OCI-LY7 (cell line): Measurements from ENCODE around the gene SLC4A1AP. TPM values are rescaled to one million over a fixed set of nuclear protein-coding genes. Genes with fewer than 3 reads are reported as not detected.

Source experiments
- BruUV-seq: library from RNA; stranded (reverse); fragments of 400-500 nt; replicated peaks from 2 replicates; lab custom pipeline; 2021; lab: Mats Ljungman, UMichigan
- CTCF ChIA-PET: fragments of 300-600 bp; sonication (Branson Sonifier 250); formaldehyde crosslinking; loops from one replicate; lab custom pipeline; 2022; ENCODE audit warnings: antibody characterized with exemption; ENCODE audit not compliant: unreplicated experiment; lab: Charles Lee
- POLR2A ChIA-PET: fragments of 300-600 bp; sonication (Branson Sonifier 250); formaldehyde crosslinking; loops from one replicate; lab custom pipeline; 2022; ENCODE audit warnings: antibody characterized with exemption; lab: Charles Lee
- DNase-seq: peaks from one replicate; pipeline ENCODE4 v3.0.0-alpha.2; 2015; ENCODE audit warnings: low spot score
- H2AFZ ChIP-seq: fragments of 200-600 bp; sonication (generic), shearing (Covaris generic); 2 replicates; pipeline ENCODE4 v1.6.1; 2014; ENCODE audit warnings: mild to moderate bottlenecking, antibody characterized with exemption, low read length, moderate library complexity
- H3K27ac ChIP-seq: fragments of 200-600 bp; sonication (generic); 2 replicates; pipeline ENCODE4 v1.5.1; 2014; ENCODE audit warnings: mixed run types, low read depth, mild to moderate bottlenecking, moderate library complexity, low read length, inconsistent platforms; ENCODE audit not compliant: poor library complexity, severe bottlenecking
- H3K36me3 ChIP-seq: fragments of 200-600 bp; sonication (generic); 2 replicates; pipeline ENCODE4 v1.6.1; 2014; ENCODE audit warnings: mild to moderate bottlenecking, antibody characterized with exemption, low read length, moderate library complexity, mixed read lengths; ENCODE audit not compliant: insufficient read depth
- H3K4me1 ChIP-seq: fragments of 200-600 bp; sonication (generic); 2 replicates; pipeline ENCODE4 v1.5.1; 2014; ENCODE audit warnings: mild to moderate bottlenecking, low read length; ENCODE audit not compliant: insufficient read depth, poor library complexity, severe bottlenecking
- H3K4me2 ChIP-seq: fragments of 200-600 bp; sonication (generic); 2 replicates; pipeline ENCODE4 v1.6.1; 2014; ENCODE audit warnings: mild to moderate bottlenecking, low read length
- H3K4me3 ChIP-seq: fragments of 200-600 bp; sonication (generic); 2 replicates; pipeline ENCODE4 v1.5.1; 2014; ENCODE audit warnings: mild to moderate bottlenecking, low read depth, low read length; ENCODE audit not compliant: poor library complexity, severe bottlenecking
- H3K79me2 ChIP-seq: fragments of 200-600 bp; sonication (generic); 2 replicates; pipeline ENCODE4 v1.6.1; 2016; ENCODE audit warnings: low read depth, mild to moderate bottlenecking, low read length, moderate library complexity, mixed read lengths; ENCODE audit not compliant: insufficient read depth
- H3K9me2 ChIP-seq: fragments of 200-600 bp; sonication (generic); 2 replicates; pipeline ENCODE4 v1.6.1; 2016; ENCODE audit warnings: mild to moderate bottlenecking, low read length, mixed read lengths; ENCODE audit not compliant: insufficient read depth
- H3K9me3 ChIP-seq: fragments of 200-600 bp; sonication (generic); 2 replicates; pipeline ENCODE4 v1.6.1; 2014; ENCODE audit warnings: mild to moderate bottlenecking, mixed run types, low read length, mixed read lengths
- H4K20me1 ChIP-seq: fragments of 200-600 bp; sonication (generic); 2 replicates; pipeline ENCODE4 v1.6.1; 2014; ENCODE audit warnings: mild to moderate bottlenecking, antibody characterized with exemption, low read length, moderate library complexity, mixed read lengths; ENCODE audit not compliant: insufficient read depth
- CTCF ChIP-seq: fragments of 200-600 bp; sonication (generic); conservative IDR thresholded peaks from 2 replicates; pipeline ENCODE4 v1.5.1; 2014; ENCODE audit warnings: mild to moderate bottlenecking, antibody characterized with exemption, low read length, moderate library complexity, mixed read lengths
- EZH2phosphoT487 ChIP-seq: fragments of 200-600 bp; sonication (generic); IDR thresholded peaks from 2 replicates; pipeline ENCODE4 v1.6.1; 2018; ENCODE audit warnings: low read depth, borderline replicate concordance, mild to moderate bottlenecking, mixed run types, antibody characterized with exemption, low read length, moderate library complexity, mixed read lengths
- intact Hi-C: fragments of 100-400 bp; cut with micrococcal nuclease; formaldehyde crosslinking; loops from one replicate; pipeline ENCODE4 v1.10.0; 2022; ENCODE audit not compliant: unreplicated experiment
- total RNA-seq, 2 experiments: library from RNA; depleted of rRNA in 1 of 2; stranded (reverse); fragments of >200 nt in 1 of 2; shearing (Covaris generic) in 1 of 2; gene quantifications; 2 replicates each; pipeline ENCODE4 v1.2.3, GENCODE V29; 2014 to 2022

Gene SLC4A1AP
- total RNA-seq, 2 experiments from 2014 or later, result 26.2 to 27.9 TPM

DNA sequence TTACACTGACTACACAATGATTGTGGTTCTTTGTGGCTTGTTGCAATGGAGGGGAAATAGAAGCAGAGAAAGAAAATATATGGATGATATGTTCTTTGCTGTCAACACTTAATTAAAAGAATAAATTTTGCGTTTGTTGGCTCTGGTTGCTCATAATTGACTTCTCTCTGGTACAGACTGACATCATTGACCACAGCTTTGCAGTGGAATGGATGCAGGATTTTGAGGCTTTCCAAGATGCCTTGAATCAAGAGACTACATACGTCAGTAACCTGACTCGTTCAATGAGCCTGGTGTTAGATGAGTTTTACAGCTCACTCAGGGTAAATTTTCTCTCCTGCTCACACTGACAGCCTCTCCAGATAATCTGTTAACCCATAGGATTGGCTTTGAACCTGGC is 25.0 kb upstream of the SLC4A1AP start:
- no TSS peak for BruUV-seq
- intact Hi-C loops, result no loop called here
- peaks cover 82% of the 10 kb centered on the region for H3K36me3 ChIP-seq
- CTCF ChIA-PET, result no interaction called here
- no peaks in the 10 kb centered on the region for H3K9me3 ChIP-seq
- H3K27ac ChIP-seq, result no peak overlapping the region
- no peak for DNase-seq
- no peak for TF ChIP-seq CTCF
- no peak for TF ChIP-seq EZH2phosphoT487
- H3K79me2 ChIP-seq, result no peaks in the 10 kb centered on the region
- H3K4me2 ChIP-seq, result no peak overlapping the region
- no peak overlapping the region for H2AFZ ChIP-seq
- POLR2A ChIA-PET, result interaction anchor here (0.6 to 1.0 kb wide), 2 partner anchors 10 to 48 kb away, joined by 3 to 4 read pairs; no protein-coding TSS in a partner anchor
- H3K9me2 ChIP-seq, result no peaks in the 10 kb centered on the region
- no peak overlapping the region for H3K4me3 ChIP-seq
- H4K20me1 ChIP-seq, result no peaks in the 10 kb centered on the region
- no peaks in the 10 kb centered on the region for H3K4me1 ChIP-seq

- H3K4me3 ChIP-seq, result no peak overlapping the region
- POLR2A ChIA-PET, result interaction anchor here (0.7 to 1.4 kb wide), 3 partner anchors 8 to 33 kb away, joined by 3 to 5 read pairs (median 4); no protein-coding TSS in a partner anchor
- H3K9me2 ChIP-seq, result no peaks in the 10 kb centered on the region
- peaks cover 80% of the 10 kb centered on the region for H3K36me3 ChIP-seq
- no peaks in the 10 kb centered on the region for H3K4me1 ChIP-seq
- no peak overlapping the region for H3K4me2 ChIP-seq
- CTCF ChIA-PET, result no interaction called here
- intact Hi-C loops, result no loop called here
- H2AFZ ChIP-seq, result no peak overlapping the region
- H4K20me1 ChIP-seq, result no peaks in the 10 kb centered on the region
- H3K79me2 ChIP-seq, result no peaks in the 10 kb centered on the region
- BruUV-seq, result no TSS peak
- TF ChIP-seq EZH2phosphoT487 (no peak), CTCF (no peak)
- H3K27ac ChIP-seq, result no peak overlapping the region
- no peak for DNase-seq
- H3K9me3 ChIP-seq, result no peaks in the 10 kb centered on the region
Measured at GRCh38 chr2:27640722-27641245, 22.9 kb upstream of the SLC4A1AP start.

DNA sequence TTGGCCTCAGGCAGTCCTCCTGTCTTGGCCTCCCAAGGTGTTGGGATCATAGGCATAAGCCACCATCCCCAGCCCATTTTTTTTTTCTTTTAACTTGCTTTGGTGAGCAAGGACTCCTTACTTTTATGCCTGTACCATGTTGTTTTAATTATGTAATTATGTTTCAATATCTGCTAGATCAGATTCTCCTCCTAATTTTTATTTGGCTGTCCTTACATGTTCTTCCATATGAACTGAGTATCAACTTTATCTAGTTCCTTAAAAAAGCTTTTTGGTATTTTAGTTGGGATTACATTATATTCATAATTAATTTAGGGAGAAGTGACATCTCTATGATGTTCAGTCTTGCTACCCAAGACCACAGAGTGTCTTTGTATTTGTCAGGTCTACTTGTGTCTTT is 18.5 kb upstream of the SLC4A1AP start:
- CTCF ChIA-PET, result no interaction called here
- H3K36me3 ChIP-seq, result peaks cover 84% of the 10 kb centered on the region

More for the DNA sequence above, 18.5 kb upstream of the SLC4A1AP start:
- no peak overlapping the region for H3K4me2 ChIP-seq
- H2AFZ ChIP-seq, result no peak overlapping the region
- no peaks in the 10 kb centered on the region for H3K9me2 ChIP-seq
- no peak overlapping the region for H3K4me3 ChIP-seq
- H3K4me1 ChIP-seq, result no peaks in the 10 kb centered on the region
- H4K20me1 ChIP-seq, result no peaks in the 10 kb centered on the region
- no peak for DNase-seq
- H3K27ac ChIP-seq, result no peak overlapping the region
- no peaks in the 10 kb centered on the region for H3K9me3 ChIP-seq
- TF ChIP-seq EZH2phosphoT487 (no peak), CTCF (no peak)
- intact Hi-C loops, result no loop called here
- POLR2A ChIA-PET, result interaction anchor here (0.6 kb wide), 1 partner anchor 64 kb away, joined by 4 read pairs; no protein-coding TSS in a partner anchor
- no peaks in the 10 kb centered on the region for H3K79me2 ChIP-seq
- BruUV-seq, result no TSS peak
